Stimulated activated CD8-positive, alpha-beta memory T cell treated with anti-CD3 and anti-CD28 coated beads, Interleukin-4, amount 100 ng/mL, for 24 hours (primary cell): ENCODE results near the gene NOS1AP.
"Not testable (repeated sequence)": the region's sequence is repeated elsewhere in the genome, so short reads cannot be mapped to it uniquely, and the experiment has no call there.

Experiments
- DNase-seq: peaks from one replicate; pipeline ENCODE4 v3.0.0-alpha.2; 2020; ENCODE audit warnings: low read depth

Gene NOS1AP

GRCh38 chr1:162195567-162195966, 126.1 kb downstream of the NOS1AP start:
- DNase-seq, result no peak

DNA sequence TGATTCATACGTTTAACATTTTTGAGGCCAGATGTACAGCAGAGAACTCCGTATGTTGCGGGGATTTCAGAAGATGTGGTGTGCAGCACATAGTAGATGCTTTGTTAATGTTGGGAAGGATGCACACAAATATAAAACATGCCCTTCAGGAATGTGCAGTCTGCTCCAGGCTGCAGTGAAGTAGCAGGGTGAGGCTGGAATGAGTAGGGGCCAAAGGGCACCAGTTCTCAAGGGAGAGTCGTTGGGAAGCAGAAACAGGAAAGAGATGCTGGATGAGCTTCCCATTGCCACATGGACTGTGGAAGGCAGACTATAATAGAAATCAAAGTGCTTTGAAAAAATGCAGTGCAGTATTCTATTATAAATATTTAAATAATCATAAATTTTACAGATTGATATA, 126.9 kb downstream of the NOS1AP start:
- no peak for DNase-seq

- no peak for DNase-seq
Measured at GRCh38 chr1:162197041-162197531, 127.6 kb downstream of the NOS1AP start.

DNA sequence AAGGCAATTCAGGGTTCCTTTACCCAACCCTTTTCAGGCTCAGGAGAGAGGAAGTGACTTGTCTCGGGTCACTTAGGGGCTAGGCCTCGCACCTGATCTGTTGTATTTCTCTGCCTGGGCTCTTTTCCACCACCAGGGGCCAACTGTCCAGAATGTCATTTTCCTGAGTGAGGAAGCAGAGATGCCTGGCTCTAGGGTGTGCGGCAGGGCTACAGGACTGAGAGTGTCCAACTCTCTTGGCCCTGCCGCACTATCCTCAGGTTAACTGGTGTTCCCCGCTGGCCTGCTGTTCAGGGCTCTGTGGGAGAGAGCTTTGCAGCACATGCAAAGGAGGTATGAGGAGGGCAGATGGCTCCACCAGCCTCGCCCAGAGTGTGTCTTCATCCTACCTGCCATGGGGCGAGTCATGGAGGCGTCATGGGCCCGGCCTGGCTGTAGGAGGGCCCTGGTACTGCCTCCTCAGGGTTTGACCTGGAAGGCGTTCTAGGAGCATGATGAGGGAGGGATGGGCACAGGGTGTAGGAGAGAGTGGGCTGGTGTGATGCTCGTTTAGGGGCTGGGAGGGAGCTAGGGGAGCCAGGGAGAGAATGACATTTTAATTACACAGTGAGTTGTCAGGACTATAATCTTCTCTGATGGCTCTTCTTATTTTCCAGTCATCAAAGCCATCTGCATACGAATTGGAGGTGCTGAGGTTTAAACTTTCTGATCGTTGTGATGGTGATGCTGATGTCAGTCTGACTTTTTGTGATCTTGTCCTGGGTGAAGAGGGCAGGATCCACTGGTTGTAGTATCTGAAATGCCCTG, 128.3 kb downstream of the NOS1AP start:
- no peak for DNase-seq

GRCh38 chr1:162200096-162200847, 130.8 kb downstream of the NOS1AP start:
- DNase-seq, result no peak

DNA sequence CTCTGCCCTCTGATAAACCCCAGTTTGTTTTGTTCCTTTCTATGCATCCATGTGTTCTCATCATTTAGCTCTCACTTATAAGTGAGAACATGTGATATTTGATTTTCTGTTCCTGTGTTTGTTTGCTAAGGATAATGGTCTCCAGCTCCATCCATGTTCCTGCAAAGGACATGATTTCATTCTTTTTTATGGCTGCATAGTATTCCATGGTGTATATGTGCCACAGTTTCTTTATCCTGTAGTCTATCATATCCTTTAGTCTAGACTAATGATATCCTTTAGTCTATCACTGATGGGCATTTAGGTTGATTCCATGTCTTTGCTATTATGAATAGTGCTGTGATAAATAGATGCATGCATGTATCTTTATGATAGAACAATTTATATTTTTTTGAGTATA, 131.6 kb downstream of the NOS1AP start:
- DNase-seq, result not testable (repeated sequence)

GRCh38 chr1:162204129-162204822, 134.8 kb downstream of the NOS1AP start:
- DNase-seq, result no peak

DNA sequence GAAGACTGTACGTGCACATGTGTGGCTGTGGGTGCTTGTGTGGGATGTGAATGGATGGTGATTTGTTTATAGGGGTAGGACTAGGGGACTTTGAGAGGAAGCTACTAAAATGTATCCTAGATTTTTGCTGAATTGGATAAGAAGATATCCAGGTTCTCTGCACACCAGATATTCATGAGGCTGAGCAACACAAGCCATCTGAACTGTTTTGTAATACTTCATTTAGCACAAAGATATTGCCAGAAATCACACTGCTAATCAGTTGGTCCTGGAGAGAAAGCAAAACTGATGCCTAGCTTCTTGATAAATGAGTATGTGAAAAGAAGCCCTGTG, 135.3 kb downstream of the NOS1AP start:
- DNase-seq, result no peak

DNA sequence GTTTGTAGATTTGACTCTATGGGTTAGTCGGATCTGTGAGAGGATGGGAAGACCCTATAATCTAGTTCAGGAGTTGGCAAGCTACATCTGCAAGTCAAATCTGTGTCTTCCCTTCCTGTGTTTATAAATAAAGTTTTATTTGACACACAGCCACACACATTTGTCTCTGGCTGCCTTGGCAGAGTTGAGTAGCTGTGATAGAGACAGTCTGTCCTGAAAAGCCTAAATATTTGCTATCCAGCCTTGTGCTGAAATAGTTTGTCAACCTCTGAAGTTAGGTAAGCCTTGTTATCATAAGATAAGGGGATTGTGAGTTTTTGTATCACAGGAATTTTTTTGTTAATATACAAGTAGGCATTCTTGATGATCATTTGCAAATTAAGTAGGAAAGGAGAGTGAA, 136.8 kb downstream of the NOS1AP start:
- no peak for DNase-seq

DNA sequence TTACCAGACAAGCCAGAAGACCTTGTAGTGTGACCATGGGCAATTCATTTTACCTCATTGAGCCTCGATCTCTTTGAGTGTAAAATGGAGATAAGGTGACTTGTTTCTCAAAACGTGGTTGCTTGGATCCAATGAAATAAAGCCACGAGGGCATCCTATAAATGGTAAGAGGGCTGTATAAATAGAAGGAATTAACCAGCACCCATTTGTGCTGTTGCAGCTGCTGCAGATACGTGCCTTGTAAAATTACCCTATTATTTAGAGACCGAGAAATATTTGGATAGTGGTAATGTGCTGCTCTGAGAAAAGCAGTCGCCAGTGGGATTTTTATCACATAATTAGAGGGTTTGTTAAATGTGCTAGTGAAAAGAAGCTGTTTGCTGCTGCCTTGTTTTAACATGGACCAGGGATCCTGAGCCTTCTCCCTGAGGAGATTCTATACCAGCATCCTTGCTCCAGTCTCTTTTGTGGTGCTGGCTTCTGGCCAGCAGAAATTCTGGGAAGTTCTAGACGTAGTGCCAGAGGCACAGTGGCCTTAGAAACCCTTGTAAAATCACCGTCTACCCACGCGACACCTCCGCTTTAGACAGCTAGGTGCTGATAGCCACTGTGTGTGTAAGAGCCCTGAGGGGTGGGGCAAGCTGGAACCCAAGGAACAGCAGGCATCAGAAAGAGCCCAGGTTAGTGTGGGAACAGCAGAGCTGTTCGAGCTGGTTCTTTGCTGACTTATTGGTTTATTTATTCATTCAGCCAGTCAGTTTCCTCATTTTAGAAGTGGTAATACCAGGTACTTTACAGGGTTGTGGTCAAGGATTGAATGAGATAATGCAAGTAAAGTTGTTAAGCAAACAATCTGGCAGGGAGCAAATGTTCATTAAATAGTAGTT, 137.5 kb downstream of the NOS1AP start:
- no peak for DNase-seq

DNA sequence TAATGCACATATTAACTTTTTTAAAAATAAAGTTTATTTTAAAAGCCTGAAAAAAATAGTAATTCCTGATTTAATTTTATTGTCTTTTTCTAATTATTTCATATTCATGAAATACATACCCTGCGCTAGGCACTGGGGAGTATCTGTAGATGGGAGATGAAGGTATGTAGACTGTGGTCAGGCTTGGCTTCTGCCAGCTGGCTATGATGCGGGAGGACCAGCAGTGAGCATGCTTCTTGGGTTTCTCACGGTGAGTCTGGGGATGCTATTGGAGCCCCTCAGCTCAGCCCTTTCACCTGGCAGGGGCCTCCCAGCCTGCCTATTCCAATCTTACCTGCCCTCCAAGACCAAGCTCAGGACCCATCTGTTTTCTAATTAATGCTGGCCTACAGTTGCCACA, 138.4 kb downstream of the NOS1AP start:
- no peak for DNase-seq

GRCh38 chr1:162210196-162210595, 140.7 kb downstream of the NOS1AP start:
- DNase-seq, result no peak

DNA sequence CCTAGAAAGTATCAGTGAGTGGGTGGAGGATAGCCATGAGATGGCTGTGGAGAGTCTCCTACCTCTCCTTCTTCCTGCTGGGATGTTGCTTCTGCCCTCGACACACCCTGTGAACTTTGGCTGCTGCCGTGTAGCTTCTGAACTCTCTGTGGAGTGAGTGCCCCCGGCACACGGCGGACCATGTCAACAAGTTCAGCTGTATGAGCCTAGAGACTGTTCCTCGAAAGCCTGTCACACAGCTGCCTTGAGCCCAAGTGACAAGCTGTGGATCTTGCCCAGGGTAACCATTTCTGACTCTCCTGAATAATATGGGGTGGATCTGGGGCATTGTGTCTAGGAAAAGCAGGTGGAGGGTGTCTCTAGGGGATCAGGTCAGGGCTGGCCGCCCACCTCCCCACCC, 143.2 kb downstream of the NOS1AP start:
- DNase-seq, result no peak

- no peak for DNase-seq
Measured at GRCh38 chr1:162213281-162213912, 143.9 kb downstream of the NOS1AP start.

DNA sequence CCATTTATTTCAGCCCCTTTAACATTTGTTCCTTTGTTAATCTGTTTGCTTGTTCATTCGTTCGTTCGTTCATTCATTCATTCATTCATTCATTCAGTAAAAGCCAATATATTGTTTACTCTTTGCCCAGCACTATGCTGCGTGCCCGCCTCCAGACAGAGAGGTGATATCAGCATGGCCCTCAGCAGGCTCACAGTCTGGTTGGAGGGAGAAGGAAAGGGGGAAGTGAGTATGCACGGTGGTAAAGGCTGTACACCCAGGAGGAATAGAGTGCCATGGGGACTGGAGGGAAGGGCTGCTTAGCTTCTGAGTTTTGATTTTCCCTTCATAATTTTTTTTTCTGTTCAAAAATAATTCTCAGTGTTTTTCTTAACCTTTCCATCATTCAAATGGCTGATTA, 144.7 kb downstream of the NOS1AP start:
- DNase-seq, result no peak

- no peak for DNase-seq
Measured at GRCh38 chr1:162215902-162216301, 146.4 kb downstream of the NOS1AP start.

- DNase-seq, result no peak
Measured at GRCh38 chr1:162216604-162217003, 147.1 kb downstream of the NOS1AP start.

DNA sequence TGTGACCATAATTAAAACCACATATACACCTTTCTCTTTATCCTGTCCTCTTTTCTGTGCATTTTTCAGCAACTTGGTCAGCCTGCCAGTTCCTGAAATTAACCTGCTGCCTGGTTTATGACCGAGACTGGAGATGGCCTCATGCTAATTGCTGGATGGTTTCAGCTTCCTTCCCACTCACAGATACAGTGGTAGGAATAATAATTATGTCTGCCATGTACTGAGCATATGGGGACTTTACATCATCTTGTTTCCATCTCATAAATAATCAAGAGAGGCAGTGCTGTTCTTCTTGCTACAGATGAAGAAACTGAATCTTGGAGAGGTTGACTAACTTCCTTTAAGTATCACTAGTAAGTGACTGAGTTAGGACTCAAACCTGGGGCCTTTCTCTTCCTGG, 148.2 kb downstream of the NOS1AP start:
- DNase-seq, result no peak

DNA sequence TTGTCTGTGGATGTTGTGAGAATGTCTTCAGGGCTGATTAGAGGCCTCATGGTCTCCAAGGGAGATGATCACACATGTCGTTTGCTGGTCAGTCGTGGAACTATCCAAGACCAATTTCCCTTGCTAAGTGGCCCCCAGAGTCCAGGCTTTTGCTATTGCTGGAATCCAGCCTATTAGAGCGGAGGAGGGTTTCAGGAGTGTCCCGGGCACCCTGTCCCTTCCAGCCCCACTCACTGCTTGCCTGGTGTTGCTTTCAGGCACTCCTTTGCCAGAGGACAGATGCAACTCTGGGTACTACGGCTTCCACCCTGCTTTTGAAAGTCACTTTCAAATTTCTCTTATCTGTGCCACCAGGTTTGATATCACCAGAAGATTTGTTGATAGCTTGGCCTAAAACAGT, 149.1 kb downstream of the NOS1AP start:
- no peak for DNase-seq

DNA sequence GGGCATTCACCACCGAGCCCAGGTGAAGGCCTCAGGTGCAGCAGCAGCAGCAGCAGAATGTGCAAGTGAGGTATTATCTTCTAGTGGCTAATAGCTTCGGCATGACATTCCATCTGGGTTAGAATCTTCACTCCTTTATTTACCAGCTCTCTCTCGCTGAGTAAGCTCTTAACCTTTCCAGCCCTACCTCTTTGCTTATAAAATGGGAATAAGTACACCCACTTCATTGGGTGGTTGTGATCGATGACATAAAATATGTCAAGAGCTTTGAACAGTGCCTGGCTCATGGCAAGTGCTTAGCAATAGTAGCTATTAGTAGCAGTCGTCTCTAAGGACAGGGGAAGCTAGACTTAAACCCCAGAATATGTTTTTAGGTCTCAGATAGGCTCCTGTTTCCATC, 149.5 kb downstream of the NOS1AP start:
- DNase-seq, result no peak

DNA sequence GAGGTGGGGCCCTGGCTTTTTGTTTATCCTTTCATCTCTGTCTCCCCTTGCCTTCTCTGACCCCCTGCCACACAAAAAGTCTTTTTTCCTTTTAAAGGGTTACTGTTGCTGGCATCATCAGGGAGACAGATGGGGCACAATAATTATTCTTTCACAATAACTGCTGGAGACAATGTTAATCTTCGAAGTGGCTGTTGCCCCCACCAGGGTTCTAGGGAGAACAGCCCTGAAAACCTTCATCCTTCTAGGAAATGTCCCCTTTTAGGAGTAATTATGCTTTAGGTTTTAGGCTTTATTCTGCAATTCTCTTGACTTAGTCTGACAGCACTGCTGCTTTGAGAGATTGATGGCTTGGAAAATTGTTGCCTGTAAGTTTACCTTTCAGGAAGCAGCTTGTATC, 150.0 kb downstream of the NOS1AP start:
- DNase-seq, result no peak
